ENCODE results near the gene RAB3GAP1. TPM values are rescaled to one million over a fixed set of nuclear protein-coding genes. Genes with fewer than 3 reads are reported as not detected.

RAB3GAP1 gene
- total and polyA plus RNA-seq, 7 experiments from 2014 or later: 24.3 to 58.7 (median 36.9) TPM

GRCh38 chr2:135125940-135126339, 73.8 kb downstream of the RAB3GAP1 start:
- Histone ChIP-seq H3K4me1 (ENCODE audit: control insufficient read depth in 2 of 2, insufficient read depth in 2 of 2, low read length in 2 of 2) (no peaks in the 10 kb centered on the region), H3K9me3 (ENCODE audit: control insufficient read depth in 2 of 3, low read length in 3 of 3) (no peaks in the 10 kb centered on the region), H3K4me3 (ENCODE audit: low read length) (no peak overlapping the region), H3K27me3 (ENCODE audit: control insufficient read depth in 2 of 2, insufficient read depth in 2 of 2, low read length in 2 of 2) (no peaks in the 10 kb centered on the region), H3K27ac (ENCODE audit: low read depth, low read length) (no peak overlapping the region), H3K36me3 (ENCODE audit: control insufficient read depth in 2 of 3, insufficient read depth in 3 of 3, low read length in 3 of 3) (peaks cover 0 to 62% (median 18%) of the 10 kb centered on the region in 3 experiments)
- H3K9me3 Mint-ChIP-seq: no peaks in the 10 kb centered on the region
- no peak overlapping the region for H3K27ac Mint-ChIP-seq
- ChIA-PET POLR2A (interaction anchor here (0.7 kb wide), 1 partner anchor 834 kb away, joined by 3 read pairs; no protein-coding TSS in a partner anchor), CTCF (no interaction called here)
- H3K27me3 Mint-ChIP-seq: no peaks in the 10 kb centered on the region
- peaks cover 0 to 5% (median 0%) of the 10 kb centered on the region in 7 donors for H3K4me1 Mint-ChIP-seq
- no peak overlapping the region for H3K4me3 Mint-ChIP-seq
- intact Hi-C loops (cut with micrococcal nuclease): no loop called here
- no peak for DNase-seq
- peaks cover 15 to 41% (median 30%) of the 10 kb centered on the region in 5 donors for H3K36me3 Mint-ChIP-seq
- ATAC-seq: no peak

- Mint-ChIP-seq H3K36me3 (peaks cover 23 to 54% (median 44%) of the 10 kb centered on the region in 5 donors), H3K9me3 (no peaks in the 10 kb centered on the region), H3K4me3 (no peak overlapping the region), H3K4me1 (peaks cover 0 to 12% (median 3%) of the 10 kb centered on the region in 7 donors), H3K27ac (peak overlapping the region in 5 of 9 donors; percentile 28 to 60 (median 32)), H3K27me3 (no peaks in the 10 kb centered on the region)
- POLR2A ChIA-PET: no interaction called here
- DNase-seq: no peak
- H3K9me3 ChIP-seq (ENCODE audit: control insufficient read depth in 2 of 3, low read length in 3 of 3): no peaks in the 10 kb centered on the region
- H3K27ac ChIP-seq (ENCODE audit: low read depth, low read length): no peak overlapping the region
- intact Hi-C loops (cut with micrococcal nuclease): no loop called here
- ATAC-seq: no peak
- CTCF ChIA-PET: no interaction called here
- H3K36me3 ChIP-seq (ENCODE audit: control insufficient read depth in 2 of 3, insufficient read depth in 3 of 3, low read length in 3 of 3): peaks cover 12 to 75% (median 22%) of the 10 kb centered on the region in 3 experiments
- no peaks in the 10 kb centered on the region for H3K27me3 ChIP-seq (ENCODE audit: control insufficient read depth in 2 of 2, insufficient read depth in 2 of 2, low read length in 2 of 2)
- H3K4me1 ChIP-seq (ENCODE audit: control insufficient read depth in 2 of 2, insufficient read depth in 2 of 2, low read length in 2 of 2): no peaks in the 10 kb centered on the region
- H3K4me3 ChIP-seq (ENCODE audit: low read length): no peak overlapping the region
These were observed 78.7 kb downstream of the RAB3GAP1 start for GRCh38 chr2:135130751-135131150.

DNA sequence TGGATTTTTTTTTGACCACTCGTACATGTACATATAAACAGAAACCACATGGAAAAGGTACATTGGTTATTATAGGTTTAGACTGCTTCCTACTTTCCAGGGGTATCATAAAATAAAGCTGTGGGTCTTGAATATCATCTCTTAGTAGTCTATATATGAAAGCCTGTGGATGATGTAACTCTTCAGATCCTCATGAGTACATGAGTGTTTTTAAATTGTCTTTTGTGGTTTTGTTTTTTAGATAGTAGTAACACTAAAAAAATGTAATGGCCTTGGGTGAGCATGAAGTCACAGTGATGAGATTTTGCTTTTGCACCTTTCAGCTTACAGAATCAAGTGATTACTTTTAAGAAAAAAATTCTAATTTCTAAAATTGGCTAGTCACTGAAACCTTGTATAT, 80.2 kb downstream of the RAB3GAP1 start:
- no peak for DNase-seq
- Histone ChIP-seq H3K9me3 (ENCODE audit: control insufficient read depth in 2 of 3, low read length in 3 of 3) (no peaks in the 10 kb centered on the region), H3K27me3 (ENCODE audit: control insufficient read depth in 2 of 2, insufficient read depth in 2 of 2, low read length in 2 of 2) (no peaks in the 10 kb centered on the region), H3K4me1 (ENCODE audit: control insufficient read depth in 2 of 2, insufficient read depth in 2 of 2, low read length in 2 of 2) (no peaks in the 10 kb centered on the region), H3K36me3 (ENCODE audit: control insufficient read depth in 2 of 3, insufficient read depth in 3 of 3, low read length in 3 of 3) (peaks cover 12 to 74% (median 16%) of the 10 kb centered on the region in 3 experiments), H3K4me3 (ENCODE audit: low read length) (no peak overlapping the region), H3K27ac (ENCODE audit: low read depth, low read length) (no peak overlapping the region)
- peak overlapping the region in 2 of 9 donors; percentile 16 to 24 for H3K27ac Mint-ChIP-seq
- H3K27me3 Mint-ChIP-seq: no peaks in the 10 kb centered on the region
- H3K9me3 Mint-ChIP-seq: no peaks in the 10 kb centered on the region
- ChIA-PET POLR2A (no interaction called here), CTCF (no interaction called here)
- H3K4me3 Mint-ChIP-seq: no peak overlapping the region
- intact Hi-C loops (cut with micrococcal nuclease): no loop called here
- no peak for ATAC-seq
- H3K4me1 Mint-ChIP-seq: peaks cover 0 to 12% (median 4%) of the 10 kb centered on the region in 7 donors
- peaks cover 22 to 63% (median 49%) of the 10 kb centered on the region in 5 donors for H3K36me3 Mint-ChIP-seq

DNA sequence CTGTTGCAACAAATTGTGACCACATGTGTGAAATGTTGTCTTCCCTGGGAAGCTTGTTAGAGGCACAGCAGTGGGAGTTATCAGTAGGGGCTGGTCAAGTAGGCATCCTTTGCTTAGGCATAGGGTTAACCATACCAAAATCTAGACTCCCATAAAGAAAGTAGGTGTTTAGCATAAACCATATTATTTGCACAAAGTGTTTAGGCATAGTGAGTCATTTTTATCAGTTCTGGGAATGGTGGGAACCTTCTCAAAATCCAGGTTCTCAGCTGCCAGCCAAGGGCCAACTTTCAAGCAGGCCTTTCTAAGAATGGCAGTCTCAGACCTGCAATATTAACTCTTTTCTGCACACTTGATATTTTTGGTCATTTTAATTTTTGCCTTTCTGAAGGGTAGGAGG, 88.5 kb downstream of the RAB3GAP1 start:
- Histone ChIP-seq H3K36me3 (ENCODE audit: control insufficient read depth in 2 of 3, insufficient read depth in 3 of 3, low read length in 3 of 3) (peaks cover 0 to 69% (median 7%) of the 10 kb centered on the region in 3 experiments), H3K27me3 (ENCODE audit: control insufficient read depth in 2 of 2, insufficient read depth in 2 of 2, low read length in 2 of 2) (no peaks in the 10 kb centered on the region), H3K9me3 (ENCODE audit: control insufficient read depth in 2 of 3, low read length in 3 of 3) (peaks cover 0 to 4% (median 4%) of the 10 kb centered on the region in 3 experiments), H3K4me1 (ENCODE audit: control insufficient read depth in 2 of 2, insufficient read depth in 2 of 2, low read length in 2 of 2) (no peaks in the 10 kb centered on the region), H3K27ac (ENCODE audit: low read depth, low read length) (no peak overlapping the region), H3K4me3 (ENCODE audit: low read length) (no peak overlapping the region)
- Mint-ChIP-seq H3K4me3 (no peak overlapping the region), H3K9me3 (peaks cover 0 to 29% (median 12%) of the 10 kb centered on the region in 11 donors), H3K4me1 (peaks cover 0 to 24% (median 5%) of the 10 kb centered on the region in 7 donors), H3K27ac (peak overlapping the region in 2 of 9 donors; percentile 3 to 21), H3K27me3 (no peaks in the 10 kb centered on the region), H3K36me3 (peaks cover 21 to 83% (median 73%) of the 10 kb centered on the region in 5 donors)
- ATAC-seq (no peak), DNase-seq (no peak)
- intact Hi-C loops (cut with micrococcal nuclease): loop anchor here in 1 of 2 donors (10.0 kb wide), 1 partner anchor 574 kb away; no protein-coding TSS in a partner anchor
- CTCF ChIA-PET: no interaction called here
- POLR2A ChIA-PET: interaction anchor here (1.4 kb wide), 1 partner anchor 89 kb away, joined by 3 read pairs; the partner anchor contains the start of gene RAB3GAP1

DNA sequence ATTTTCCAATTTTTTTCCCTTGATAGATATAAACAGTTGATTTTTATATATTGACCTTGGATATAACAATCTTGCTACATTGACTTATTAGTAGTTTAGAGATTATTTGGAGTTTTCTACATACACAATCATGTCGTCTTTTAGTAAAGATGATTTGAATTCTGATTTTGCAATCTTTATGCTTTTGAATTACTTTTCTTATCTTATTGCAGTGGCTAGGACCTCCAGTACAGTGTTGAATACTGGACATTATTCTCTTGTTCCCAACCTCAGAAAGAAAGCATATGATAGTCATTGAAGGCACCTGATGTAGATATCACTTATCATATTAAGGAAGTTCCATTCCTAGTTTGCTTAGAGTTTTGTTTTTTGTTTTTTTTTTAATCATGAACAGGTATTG, 90.2 kb downstream of the RAB3GAP1 start:
- H3K27ac ChIP-seq (ENCODE audit: low read depth, low read length): no peak overlapping the region
- ChIA-PET POLR2A (no interaction called here), CTCF (no interaction called here)
- no peak for DNase-seq
- ATAC-seq: no peak
- intact Hi-C loops (cut with micrococcal nuclease): loop anchor here in 1 of 2 donors (10.0 kb wide), 1 partner anchor 572 kb away; no protein-coding TSS in a partner anchor
- peaks cover 0 to 29% (median 12%) of the 10 kb centered on the region in 11 donors for H3K9me3 Mint-ChIP-seq
- peaks cover 0 to 20% (median 5%) of the 10 kb centered on the region in 7 donors for H3K4me1 Mint-ChIP-seq
- no peak overlapping the region for H3K4me3 Mint-ChIP-seq
- H3K36me3 ChIP-seq (ENCODE audit: control insufficient read depth in 2 of 3, insufficient read depth in 3 of 3, low read length in 3 of 3): peaks cover 0 to 54% (median 7%) of the 10 kb centered on the region in 3 experiments
- no peaks in the 10 kb centered on the region for H3K27me3 ChIP-seq (ENCODE audit: control insufficient read depth in 2 of 2, insufficient read depth in 2 of 2, low read length in 2 of 2)
- H3K27me3 Mint-ChIP-seq: no peaks in the 10 kb centered on the region
- H3K27ac Mint-ChIP-seq: no peak overlapping the region
- peaks cover 15 to 72% (median 61%) of the 10 kb centered on the region in 5 donors for H3K36me3 Mint-ChIP-seq
- H3K4me1 ChIP-seq (ENCODE audit: control insufficient read depth in 2 of 2, insufficient read depth in 2 of 2, low read length in 2 of 2): no peaks in the 10 kb centered on the region
- H3K4me3 ChIP-seq (ENCODE audit: low read length): no peak overlapping the region
- peaks cover 0 to 4% (median 4%) of the 10 kb centered on the region in 3 experiments for H3K9me3 ChIP-seq (ENCODE audit: control insufficient read depth in 2 of 3, low read length in 3 of 3)

DNA sequence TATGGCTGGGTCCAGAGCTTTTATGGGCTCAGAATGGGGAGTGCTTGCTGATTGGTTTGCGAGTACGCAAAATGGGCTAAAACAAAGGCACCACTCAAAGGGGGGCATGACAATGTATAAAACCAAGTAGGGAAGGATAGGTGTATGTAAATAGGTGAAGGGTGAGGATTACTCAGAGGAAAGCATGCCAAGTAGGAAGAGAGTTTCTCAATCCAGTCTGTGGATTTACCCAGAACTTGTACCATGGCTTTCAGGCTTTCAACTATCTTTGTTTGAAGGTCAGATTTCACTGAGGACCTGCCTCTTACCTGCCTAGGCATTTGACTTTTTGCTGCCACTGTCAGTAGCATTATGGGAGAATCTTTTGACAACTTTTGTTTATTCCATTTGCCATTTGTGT, 92.3 kb downstream of the RAB3GAP1 start:
- peak overlapping the region in 1 of 9 donors; percentile 28 for H3K27ac Mint-ChIP-seq
- H3K4me3 Mint-ChIP-seq: no peak overlapping the region
- H3K4me3 ChIP-seq (ENCODE audit: low read length): no peak overlapping the region
- no peak for DNase-seq
- peaks cover 0 to 4% (median 4%) of the 10 kb centered on the region in 3 experiments for H3K9me3 ChIP-seq (ENCODE audit: control insufficient read depth in 2 of 3, low read length in 3 of 3)
- no peaks in the 10 kb centered on the region for H3K4me1 ChIP-seq (ENCODE audit: control insufficient read depth in 2 of 2, insufficient read depth in 2 of 2, low read length in 2 of 2)
- no peaks in the 10 kb centered on the region for H3K27me3 ChIP-seq (ENCODE audit: control insufficient read depth in 2 of 2, insufficient read depth in 2 of 2, low read length in 2 of 2)
- POLR2A ChIA-PET: no interaction called here
- peaks cover 14 to 68% (median 58%) of the 10 kb centered on the region in 5 donors for H3K36me3 Mint-ChIP-seq
- ATAC-seq: no peak
- peaks cover 0 to 19% (median 10%) of the 10 kb centered on the region in 7 donors for H3K4me1 Mint-ChIP-seq
- no peaks in the 10 kb centered on the region for H3K27me3 Mint-ChIP-seq
- peaks cover 0 to 29% (median 12%) of the 10 kb centered on the region in 11 donors for H3K9me3 Mint-ChIP-seq
- CTCF ChIA-PET: no interaction called here
- H3K27ac ChIP-seq (ENCODE audit: low read depth, low read length): no peak overlapping the region
- intact Hi-C loops (cut with micrococcal nuclease): loop anchor here in 1 of 2 donors (10.0 kb wide), 1 partner anchor 570 kb away; no protein-coding TSS in a partner anchor
- H3K36me3 ChIP-seq (ENCODE audit: control insufficient read depth in 2 of 3, insufficient read depth in 3 of 3, low read length in 3 of 3): peaks cover 0 to 37% (median 0%) of the 10 kb centered on the region in 3 experiments

GRCh38 chr2:135149251-135149650, 97.2 kb downstream of the RAB3GAP1 start:
- Mint-ChIP-seq H3K27ac (peak overlapping the region in 1 of 9 donors; percentile 55), H3K9me3 (peaks cover 0 to 4% (median 0%) of the 10 kb centered on the region in 11 donors), H3K36me3 (peaks cover 4 to 57% (median 39%) of the 10 kb centered on the region in 5 donors), H3K4me1 (peaks cover 5 to 26% (median 21%) of the 10 kb centered on the region in 7 donors), H3K27me3 (no peaks in the 10 kb centered on the region), H3K4me3 (no peak overlapping the region)
- ATAC-seq (no peak), DNase-seq (no peak)
- no peaks in the 10 kb centered on the region for H3K4me1 ChIP-seq (ENCODE audit: control insufficient read depth in 2 of 2, insufficient read depth in 2 of 2, low read length in 2 of 2)
- H3K4me3 ChIP-seq (ENCODE audit: low read length): no peak overlapping the region
- peaks cover 5 to 34% (median 7%) of the 10 kb centered on the region in 3 experiments for H3K36me3 ChIP-seq (ENCODE audit: control insufficient read depth in 2 of 3, insufficient read depth in 3 of 3, low read length in 3 of 3)
- no peak overlapping the region for H3K27ac ChIP-seq (ENCODE audit: low read depth, low read length)
- ChIA-PET CTCF (no interaction called here), POLR2A (no interaction called here)
- H3K27me3 ChIP-seq (ENCODE audit: control insufficient read depth in 2 of 2, insufficient read depth in 2 of 2, low read length in 2 of 2): no peaks in the 10 kb centered on the region
- intact Hi-C loops (cut with micrococcal nuclease): loop anchor here in 1 of 2 donors (10.0 kb wide), 1 partner anchor 566 kb away; no protein-coding TSS in a partner anchor
- H3K9me3 ChIP-seq (ENCODE audit: control insufficient read depth in 2 of 3, low read length in 3 of 3): no peaks in the 10 kb centered on the region

All from naive thymus-derived CD4-positive, alpha-beta T cell (primary cell).